Superior temporal gyrus (tissue), 1 donor: ENCODE results near the gene UBB.
"Not testable (repeated sequence)": the region's sequence is repeated elsewhere in the genome, so short reads cannot be mapped to it uniquely, and the experiment has no call there.

Experiments used
- DNase-seq: peaks from one replicate; pipeline ENCODE4 v3.0.0-alpha.2; 2016; ENCODE audit errors: extremely low spot score

UBB gene

GRCh38 chr17:16374146-16374938 lies 6.5 kb upstream of the UBB start:
- no peak for DNase-seq

GRCh38 chr17:16377941-16378341 lies 3.0 kb upstream of the UBB start:
- DNase-seq: peak; percentile 92

GRCh38 chr17:16378636-16379282 lies 2.1 kb upstream of the UBB start:
- DNase-seq: peak; percentile 58

- DNase-seq: no peak
Measured at GRCh38 chr17:16379654-16380053, 1.2 kb upstream of the UBB start.

GRCh38 chr17:16381496-16381820 lies 567 bp downstream of the UBB start:
- DNase-seq: peak; percentile 56

- no peak for DNase-seq
Measured at GRCh38 chr17:16383216-16383615, 2.3 kb downstream of the UBB start.

GRCh38 chr17:16383772-16384287 lies 2.9 kb downstream of the UBB start:
- DNase-seq: no peak

GRCh38 chr17:16384557-16384956 lies 3.7 kb downstream of the UBB start:
- DNase-seq: no peak

GRCh38 chr17:16386126-16386507 lies 5.2 kb downstream of the UBB start:
- DNase-seq: not testable (repeated sequence)

GRCh38 chr17:16391451-16391850 lies 10.6 kb downstream of the UBB start:
- DNase-seq: no peak

GRCh38 chr17:16392491-16392890 lies 11.6 kb downstream of the UBB start:
- DNase-seq: not testable (repeated sequence)

- not testable (repeated sequence) for DNase-seq
Measured at GRCh38 chr17:16395887-16396286, 15.0 kb downstream of the UBB start.

GRCh38 chr17:16396693-16397092 lies 15.8 kb downstream of the UBB start:
- peak; percentile 45 for DNase-seq

- peak; percentile 29 for DNase-seq
Measured at GRCh38 chr17:16398270-16399267, 17.7 kb downstream of the UBB start.

- DNase-seq: not testable (repeated sequence)
Measured at GRCh38 chr17:16403847-16404246, 23.0 kb downstream of the UBB start.

- DNase-seq: no peak
Measured at GRCh38 chr17:16406742-16407674, 26.1 kb downstream of the UBB start.

- peak; percentile 70 for DNase-seq
Measured at GRCh38 chr17:16407911-16408588, 27.2 kb downstream of the UBB start.

GRCh38 chr17:16415031-16415924 lies 34.4 kb downstream of the UBB start, which contains the start of gene TRPV2:
TRPV2 (plus strand) TSS chr17:16415571; CDS start chr17:16417669, 2,098 bp downstream.
- no peak for DNase-seq

- DNase-seq: no peak
Measured at GRCh38 chr17:16417399-16417798, 36.5 kb downstream of the UBB start.
